ENCODE results near the gene SLC12A9. TPM values are rescaled to one million over a fixed set of nuclear protein-coding genes. Genes with fewer than 3 reads are reported as not detected.
A peak's percentile ranks its signal among the peaks of the same experiment; 100 is the strongest.

The SLC12A9 gene
- total RNA-seq, 2 donors from 2014 or later = 20.0 to 25.2 TPM

GRCh38 chr7:100873599-100874299, 21.2 kb downstream of the SLC12A9 start:
- TF ChIP-seq, protein P1, sequence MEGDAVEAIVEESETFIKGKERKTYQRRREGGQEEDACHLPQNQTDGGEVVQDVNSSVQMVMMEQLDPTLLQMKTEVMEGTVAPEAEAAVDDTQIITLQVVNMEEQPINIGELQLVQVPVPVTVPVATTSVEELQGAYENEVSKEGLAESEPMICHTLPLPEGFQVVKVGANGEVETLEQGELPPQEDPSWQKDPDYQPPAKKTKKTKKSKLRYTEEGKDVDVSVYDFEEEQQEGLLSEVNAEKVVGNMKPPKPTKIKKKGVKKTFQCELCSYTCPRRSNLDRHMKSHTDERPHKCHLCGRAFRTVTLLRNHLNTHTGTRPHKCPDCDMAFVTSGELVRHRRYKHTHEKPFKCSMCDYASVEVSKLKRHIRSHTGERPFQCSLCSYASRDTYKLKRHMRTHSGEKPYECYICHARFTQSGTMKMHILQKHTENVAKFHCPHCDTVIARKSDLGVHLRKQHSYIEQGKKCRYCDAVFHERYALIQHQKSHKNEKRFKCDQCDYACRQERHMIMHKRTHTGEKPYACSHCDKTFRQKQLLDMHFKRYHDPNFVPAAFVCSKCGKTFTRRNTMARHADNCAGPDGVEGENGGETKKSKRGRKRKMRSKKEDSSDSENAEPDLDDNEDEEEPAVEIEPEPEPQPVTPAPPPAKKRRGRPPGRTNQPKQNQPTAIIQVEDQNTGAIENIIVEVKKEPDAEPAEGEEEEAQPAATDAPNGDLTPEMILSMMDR (IDR thresholded peaks at IDR 0.05) = no peak
- Histone ChIP-seq H3K4me1 (ENCODE audit: control insufficient read depth in 1 of 2, low read depth in 2 of 2) (peaks cover 21 to 48% of the 10 kb centered on the region in 2 donors), H3K4me3 (peak overlapping the region; percentile 94), H3K27ac (peak overlapping the region; percentile 92 to 96), H3K27me3 (replicated peaks; ENCODE audit: insufficient read depth) (no peaks in the 10 kb centered on the region), H3K36me3 (peaks cover 32% of the 10 kb centered on the region), H3K9me3 (no peaks in the 10 kb centered on the region)
- DNase-seq (ENCODE audit: low spot score) (no peak), ATAC-seq (ENCODE audit: insufficient number of reproducible peaks, low FRiP score, low read depth) (no peak)

GRCh38 chr7:100874300-100874576, 21.7 kb downstream of the SLC12A9 start:
- H3K36me3 ChIP-seq = peaks cover 37% of the 10 kb centered on the region
- H3K9me3 ChIP-seq = no peaks in the 10 kb centered on the region
- DNase-seq (ENCODE audit: low spot score) (no peak), ATAC-seq (ENCODE audit: insufficient number of reproducible peaks, low FRiP score, low read depth) (no peak)
- peak overlapping the region; percentile 92 to 96 for H3K27ac ChIP-seq
- TF ChIP-seq, protein P1 (IDR thresholded peaks at IDR 0.05) = no peak
- no peaks in the 10 kb centered on the region for H3K27me3 ChIP-seq (replicated peaks; ENCODE audit: insufficient read depth)
- peaks cover 17 to 47% of the 10 kb centered on the region in 2 donors for H3K4me1 ChIP-seq (ENCODE audit: control insufficient read depth in 1 of 2, low read depth in 2 of 2)
- H3K4me3 ChIP-seq = peak overlapping the region; percentile 94

DNA sequence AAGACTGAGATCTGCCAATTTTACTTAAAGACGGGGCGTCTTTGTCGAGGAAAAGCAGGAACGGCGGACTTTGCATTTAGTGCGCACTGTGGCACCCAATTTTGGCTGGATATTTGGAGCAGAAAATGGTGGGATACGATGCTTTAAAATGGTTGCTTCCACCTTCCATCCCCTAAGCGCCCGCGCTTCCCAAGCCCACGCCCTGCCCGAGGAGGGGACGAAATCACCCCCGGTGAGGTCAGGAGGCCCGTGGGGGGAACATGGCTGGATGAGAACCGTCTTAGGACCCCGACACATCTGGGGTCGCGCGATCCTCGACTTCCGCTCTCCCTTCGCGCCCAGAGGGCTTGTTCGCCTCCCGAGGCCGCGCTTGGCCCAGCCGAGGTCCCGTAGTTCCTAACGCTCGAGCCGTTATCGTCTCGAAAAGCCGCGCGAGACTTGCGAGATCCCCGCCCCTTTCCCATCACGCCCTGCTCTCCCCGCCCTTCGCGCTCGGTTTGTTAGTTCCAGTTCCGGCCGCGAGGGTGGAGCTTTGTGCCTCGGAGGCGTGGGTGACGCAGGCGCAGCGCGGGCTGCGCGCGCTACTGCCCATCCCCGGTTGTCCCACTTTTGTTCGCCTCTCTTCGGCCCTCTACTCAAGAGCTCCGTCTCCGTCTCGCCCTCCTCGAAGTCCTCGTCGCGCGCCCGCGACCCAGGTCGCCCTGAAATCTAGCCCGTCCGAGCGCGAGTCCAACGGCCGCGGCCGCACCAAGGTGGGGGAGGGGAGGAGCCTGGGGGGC, 22.3 kb downstream of the SLC12A9 start, which contains the start of gene SRRT:
TSS of gene SRRT (plus strand) at position 527 of the 779 bp plus-strand sequence. CDS start 488 bp downstream, outside the sequence.
- ATAC-seq (ENCODE audit: insufficient number of reproducible peaks, low FRiP score, low read depth) (peak; percentile 84), DNase-seq (ENCODE audit: low spot score) (peak; percentile 96)
- TF ChIP-seq, protein P1 (IDR thresholded peaks at IDR 0.05) = peak; percentile 69
- Histone ChIP-seq H3K27me3 (replicated peaks; ENCODE audit: insufficient read depth) (no peaks in the 10 kb centered on the region), H3K36me3 (peaks cover 38% of the 10 kb centered on the region), H3K9me3 (no peaks in the 10 kb centered on the region), H3K27ac (peak within 1 kb of the TSS; percentile 92 to 96), H3K4me3 (peak within 1 kb of the TSS; percentile 94), H3K4me1 (ENCODE audit: control insufficient read depth in 1 of 2, low read depth in 2 of 2) (peaks cover 17 to 51% of the 10 kb centered on the region in 2 donors)

DNA sequence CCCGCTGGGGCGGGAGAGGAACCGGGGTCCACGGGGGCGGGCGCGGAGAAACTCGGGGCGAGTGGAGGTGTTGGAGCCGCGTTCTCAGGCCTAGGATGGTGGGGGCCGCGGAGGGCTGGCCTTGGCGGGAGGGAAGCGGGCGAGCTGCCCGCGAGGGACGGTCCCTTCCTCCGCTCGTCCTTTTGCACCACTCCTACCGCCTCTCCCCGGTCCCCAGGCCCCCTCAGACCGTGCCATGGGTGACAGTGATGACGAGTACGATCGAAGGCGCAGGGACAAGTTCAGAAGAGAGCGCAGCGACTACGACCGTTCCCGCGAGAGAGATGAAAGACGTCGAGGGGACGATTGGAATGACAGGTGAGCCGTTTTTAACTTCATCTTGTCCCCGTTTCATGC, 22.8 kb downstream of the SLC12A9 start:
- DNase-seq (ENCODE audit: low spot score) = no peak
- peak overlapping the region; percentile 94 for H3K4me3 ChIP-seq
- peak overlapping the region; percentile 92 to 96 for H3K27ac ChIP-seq
- TF ChIP-seq, protein P1 (IDR thresholded peaks at IDR 0.05) = no peak
- ATAC-seq (ENCODE audit: insufficient number of reproducible peaks, low FRiP score, low read depth) = peak; percentile 6
- H3K4me1 ChIP-seq (ENCODE audit: control insufficient read depth in 1 of 2, low read depth in 2 of 2) = peaks cover 17 to 54% of the 10 kb centered on the region in 2 donors
- no peaks in the 10 kb centered on the region for H3K9me3 ChIP-seq
- H3K27me3 ChIP-seq (replicated peaks; ENCODE audit: insufficient read depth) = no peaks in the 10 kb centered on the region
- peaks cover 36% of the 10 kb centered on the region for H3K36me3 ChIP-seq

DNA sequence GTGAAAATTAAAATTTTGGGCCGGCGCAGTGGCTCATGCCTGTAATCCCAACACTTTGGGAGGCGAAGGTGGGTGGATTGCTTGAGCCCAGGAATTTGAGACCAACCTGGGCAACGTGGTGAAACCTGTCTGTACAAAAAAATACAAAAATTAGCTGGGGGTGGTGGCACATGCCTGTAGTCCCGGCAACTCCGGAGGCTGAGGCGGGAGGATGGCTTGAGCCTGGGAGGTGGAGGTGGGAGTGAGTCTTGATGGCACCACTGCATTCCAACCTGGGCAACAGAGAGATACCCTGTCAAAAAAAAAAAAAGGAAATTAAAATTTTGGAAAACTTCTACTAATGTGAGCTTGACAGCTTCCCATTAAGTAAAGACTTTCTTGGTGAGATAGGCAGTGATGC, 25.5 kb downstream of the SLC12A9 start:
- TF ChIP-seq, protein P1 (IDR thresholded peaks at IDR 0.05) = no peak
- peaks cover 29% of the 10 kb centered on the region for H3K36me3 ChIP-seq
- H3K9me3 ChIP-seq = no peaks in the 10 kb centered on the region
- no peak for DNase-seq (ENCODE audit: low spot score)
- no peak overlapping the region for H3K4me3 ChIP-seq
- no peaks in the 10 kb centered on the region for H3K27me3 ChIP-seq (replicated peaks; ENCODE audit: insufficient read depth)
- ATAC-seq (ENCODE audit: insufficient number of reproducible peaks, low FRiP score, low read depth) = no peak
- no peak overlapping the region for H3K27ac ChIP-seq
- peaks cover 17 to 54% of the 10 kb centered on the region in 2 donors for H3K4me1 ChIP-seq (ENCODE audit: control insufficient read depth in 1 of 2, low read depth in 2 of 2)

Data from thoracic aorta (tissue), 2 donors.